ENCODE results near the gene SGMS1. TPM values are rescaled to one million over a fixed set of nuclear protein-coding genes. Genes with fewer than 3 reads are reported as not detected.

The SGMS1 gene
- total RNA-seq, 4 donors from 2014 or later: 80.8 to 98.9 (median 90.7) TPM

DNA sequence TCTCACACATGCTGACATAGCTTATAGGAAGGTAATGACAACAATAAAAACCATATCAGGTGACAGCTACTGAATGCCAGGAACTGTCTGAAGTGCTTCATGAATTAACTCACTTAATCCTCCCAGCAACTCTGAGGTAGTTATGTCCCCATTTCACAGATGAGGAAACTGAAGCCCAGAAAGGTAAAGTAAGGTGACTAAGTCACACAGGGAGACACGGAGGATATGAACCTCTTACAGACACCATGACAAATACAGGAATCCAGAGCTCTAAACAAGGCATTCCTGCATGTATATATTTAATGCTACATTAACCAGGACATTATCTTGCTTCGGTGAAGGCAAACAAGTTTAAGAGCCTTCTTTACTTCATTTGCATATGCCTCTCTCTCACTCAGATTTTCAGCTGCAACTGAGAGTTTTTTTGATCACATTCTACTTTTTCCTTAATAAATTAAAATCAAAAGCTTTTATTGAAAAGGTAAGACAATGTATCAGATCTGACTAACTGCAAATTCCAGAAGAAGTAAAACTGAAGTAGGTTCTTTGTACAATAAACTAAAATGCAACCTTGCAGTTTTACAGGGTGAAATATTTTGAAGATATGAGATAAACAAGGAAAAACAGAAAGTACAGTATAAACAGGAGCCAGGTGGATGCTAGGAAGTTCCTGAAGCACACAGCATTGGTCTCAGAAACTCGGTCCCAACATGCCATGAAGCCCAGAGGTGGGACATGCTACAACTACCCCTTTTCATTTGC is 79.5 kb downstream of the SGMS1 start:
- no peak overlapping the region for H3K27ac ChIP-seq
- DNase-seq: no peak
- no peak for TF ChIP-seq POLR2A (IDR thresholded peaks at IDR 0.05)
- TF ChIP-seq, protein P1, sequence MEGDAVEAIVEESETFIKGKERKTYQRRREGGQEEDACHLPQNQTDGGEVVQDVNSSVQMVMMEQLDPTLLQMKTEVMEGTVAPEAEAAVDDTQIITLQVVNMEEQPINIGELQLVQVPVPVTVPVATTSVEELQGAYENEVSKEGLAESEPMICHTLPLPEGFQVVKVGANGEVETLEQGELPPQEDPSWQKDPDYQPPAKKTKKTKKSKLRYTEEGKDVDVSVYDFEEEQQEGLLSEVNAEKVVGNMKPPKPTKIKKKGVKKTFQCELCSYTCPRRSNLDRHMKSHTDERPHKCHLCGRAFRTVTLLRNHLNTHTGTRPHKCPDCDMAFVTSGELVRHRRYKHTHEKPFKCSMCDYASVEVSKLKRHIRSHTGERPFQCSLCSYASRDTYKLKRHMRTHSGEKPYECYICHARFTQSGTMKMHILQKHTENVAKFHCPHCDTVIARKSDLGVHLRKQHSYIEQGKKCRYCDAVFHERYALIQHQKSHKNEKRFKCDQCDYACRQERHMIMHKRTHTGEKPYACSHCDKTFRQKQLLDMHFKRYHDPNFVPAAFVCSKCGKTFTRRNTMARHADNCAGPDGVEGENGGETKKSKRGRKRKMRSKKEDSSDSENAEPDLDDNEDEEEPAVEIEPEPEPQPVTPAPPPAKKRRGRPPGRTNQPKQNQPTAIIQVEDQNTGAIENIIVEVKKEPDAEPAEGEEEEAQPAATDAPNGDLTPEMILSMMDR (IDR thresholded peaks at IDR 0.05): no peak
- H3K27me3 ChIP-seq: no peaks in the 10 kb centered on the region
- H3K4me3 ChIP-seq (replicated peaks in 1 of 3): no peak overlapping the region
- intact Hi-C loops (cut with DNase I): no loop called here
- 88 to 90% methylated on average over 3 of the region's 3 CpGs for WGBS, 2 donors
- no peaks in the 10 kb centered on the region for H3K9me3 ChIP-seq
- H3K4me1 ChIP-seq: peaks cover 12 to 15% of the 10 kb centered on the region in 2 donors
- no peaks in the 10 kb centered on the region for H3K36me3 ChIP-seq

DNA sequence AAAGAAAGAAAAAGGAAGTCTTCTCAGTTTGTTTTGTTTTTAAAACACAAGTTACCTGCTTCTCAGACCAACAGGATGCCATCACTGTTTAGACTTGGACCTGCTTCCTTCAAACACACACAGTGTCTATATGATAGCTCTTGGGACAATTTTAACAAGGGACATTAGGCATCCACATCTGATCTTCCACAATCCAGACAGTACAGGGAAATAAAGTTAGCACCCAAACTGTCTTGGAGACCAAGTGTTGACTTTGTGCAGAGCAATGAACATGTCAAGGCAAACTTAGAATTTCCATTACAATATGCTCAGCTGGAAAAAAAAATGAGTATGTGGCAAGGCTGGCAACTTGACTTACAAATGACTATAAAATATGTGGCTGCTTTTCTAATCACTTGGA is 80.9 kb downstream of the SGMS1 start:
- Histone ChIP-seq H3K27me3 (no peaks in the 10 kb centered on the region), H3K27ac (no peak overlapping the region), H3K4me1 (peaks cover 12 to 22% of the 10 kb centered on the region in 2 donors), H3K4me3 (replicated peaks in 1 of 3) (no peak overlapping the region), H3K36me3 (no peaks in the 10 kb centered on the region), H3K9me3 (no peaks in the 10 kb centered on the region)
- intact Hi-C loops (cut with DNase I): no loop called here
- no peak for DNase-seq
- TF ChIP-seq POLR2A (IDR thresholded peaks at IDR 0.05): no peak
- TF ChIP-seq, protein P1 (IDR thresholded peaks at IDR 0.05): no peak

DNA sequence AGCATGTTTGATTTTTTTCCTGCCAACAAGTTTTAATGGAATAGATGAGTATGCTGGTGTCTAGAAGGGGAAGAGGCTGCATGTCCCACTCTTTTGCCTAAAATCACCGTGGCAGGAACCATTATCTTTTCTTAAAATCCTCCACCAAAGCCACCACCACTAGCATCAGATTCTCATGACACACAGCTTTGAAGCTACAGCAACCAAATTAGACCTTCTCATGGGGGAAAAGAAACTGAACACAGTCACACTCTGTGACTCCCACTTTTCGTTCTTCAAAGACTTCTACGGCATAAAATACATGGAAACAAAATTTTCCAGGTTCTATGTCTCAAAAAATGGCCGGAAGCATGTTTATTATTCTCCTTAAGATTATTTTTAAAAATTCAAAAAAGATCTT is 81.8 kb downstream of the SGMS1 start:
- Histone ChIP-seq H3K27me3 (no peaks in the 10 kb centered on the region), H3K4me1 (peaks cover 12 to 22% of the 10 kb centered on the region in 2 donors), H3K9me3 (no peaks in the 10 kb centered on the region), H3K36me3 (no peaks in the 10 kb centered on the region), H3K27ac (peak overlapping the region in 1 of 3 donors; percentile 18), H3K4me3 (replicated peaks in 1 of 3) (no peak overlapping the region)
- intact Hi-C loops (cut with DNase I): no loop called here
- DNase-seq: no peak
- TF ChIP-seq, protein P1 (IDR thresholded peaks at IDR 0.05): no peak
- TF ChIP-seq POLR2A (IDR thresholded peaks at IDR 0.05): no peak
- 60 to 80% methylated on average over 4 of the region's 4 CpGs for WGBS, 2 donors

DNA sequence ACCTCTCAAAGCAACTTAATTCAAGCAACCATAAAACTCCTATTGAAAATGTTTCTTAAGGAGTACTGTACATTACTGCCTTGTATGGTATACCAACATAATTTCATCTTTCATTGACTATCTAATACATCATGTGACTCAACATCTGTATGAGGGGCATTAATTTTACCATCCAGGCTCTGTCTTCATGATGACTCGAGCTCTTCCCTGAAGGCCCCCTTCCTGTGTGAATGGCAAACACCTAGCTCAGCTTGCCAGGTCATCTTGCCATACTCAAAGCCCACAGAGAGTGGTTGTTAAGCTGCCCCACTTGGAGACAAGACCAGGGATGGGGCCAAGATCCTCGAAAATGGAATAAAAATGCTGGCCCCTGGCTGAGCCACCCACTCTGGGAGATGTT is 82.4 kb downstream of the SGMS1 start:
- H3K27me3 ChIP-seq: no peaks in the 10 kb centered on the region
- intact Hi-C loops (cut with DNase I): no loop called here
- peak overlapping the region in 1 of 3 donors; percentile 18 for H3K27ac ChIP-seq
- no peaks in the 10 kb centered on the region for H3K36me3 ChIP-seq
- no peak for TF ChIP-seq POLR2A (IDR thresholded peaks at IDR 0.05)
- TF ChIP-seq, protein P1 (IDR thresholded peaks at IDR 0.05): no peak
- WGBS, 2 donors: 54 to 75% methylated on average over 2 of the region's 2 CpGs
- no peak for DNase-seq
- H3K9me3 ChIP-seq: no peaks in the 10 kb centered on the region
- H3K4me1 ChIP-seq: peaks cover 12 to 22% of the 10 kb centered on the region in 2 donors
- H3K4me3 ChIP-seq (replicated peaks in 1 of 3): no peak overlapping the region

DNA sequence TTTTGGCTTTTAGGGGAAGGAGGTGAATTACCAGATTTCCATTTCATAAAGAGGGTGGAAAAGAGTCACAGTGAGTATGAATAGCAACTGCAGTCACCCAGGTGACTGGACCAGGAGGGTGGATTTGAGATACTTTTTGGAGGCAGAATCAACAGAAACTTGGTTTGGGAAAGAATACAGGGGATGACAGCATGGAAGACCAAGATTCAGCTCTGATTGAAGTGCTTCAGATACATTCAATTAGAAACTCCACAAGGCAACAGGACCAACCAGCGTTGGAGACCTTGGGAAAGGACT is 83.0 kb downstream of the SGMS1 start:
- Histone ChIP-seq H3K4me1 (peaks cover 12 to 22% of the 10 kb centered on the region in 2 donors), H3K9me3 (no peaks in the 10 kb centered on the region), H3K36me3 (no peaks in the 10 kb centered on the region), H3K4me3 (replicated peaks in 1 of 3) (no peak overlapping the region), H3K27me3 (no peaks in the 10 kb centered on the region), H3K27ac (no peak overlapping the region)
- intact Hi-C loops (cut with DNase I): no loop called here
- WGBS, 2 donors: 96 to 98% methylated on average over 1 of the region's 1 CpG
- DNase-seq: no peak
- TF ChIP-seq, protein P1 (IDR thresholded peaks at IDR 0.05): no peak
- no peak for TF ChIP-seq POLR2A (IDR thresholded peaks at IDR 0.05)
